NOMO-1 treated with dmso at 0.1 percent for 144 hours (cell line): ENCODE data around the gene GEMIN2.
"Not testable (repeated sequence)": the region's sequence is repeated elsewhere in the genome, so short reads cannot be mapped to it uniquely, and the experiment has no call there.

Experiments used
- DNase-seq: peaks from one replicate; lab custom pipeline; 2025; ENCODE audit not compliant: unreplicated experiment; lab: John Stamatoyannopoulos, UW

The GEMIN2 gene

GRCh38 chr14:39109893-39110715 is 4.0 kb upstream of the GEMIN2 start:
- no peak for DNase-seq

- no peak for DNase-seq
These were observed 444 bp upstream of the GEMIN2 start for GRCh38 chr14:39113685-39114072.

DNA sequence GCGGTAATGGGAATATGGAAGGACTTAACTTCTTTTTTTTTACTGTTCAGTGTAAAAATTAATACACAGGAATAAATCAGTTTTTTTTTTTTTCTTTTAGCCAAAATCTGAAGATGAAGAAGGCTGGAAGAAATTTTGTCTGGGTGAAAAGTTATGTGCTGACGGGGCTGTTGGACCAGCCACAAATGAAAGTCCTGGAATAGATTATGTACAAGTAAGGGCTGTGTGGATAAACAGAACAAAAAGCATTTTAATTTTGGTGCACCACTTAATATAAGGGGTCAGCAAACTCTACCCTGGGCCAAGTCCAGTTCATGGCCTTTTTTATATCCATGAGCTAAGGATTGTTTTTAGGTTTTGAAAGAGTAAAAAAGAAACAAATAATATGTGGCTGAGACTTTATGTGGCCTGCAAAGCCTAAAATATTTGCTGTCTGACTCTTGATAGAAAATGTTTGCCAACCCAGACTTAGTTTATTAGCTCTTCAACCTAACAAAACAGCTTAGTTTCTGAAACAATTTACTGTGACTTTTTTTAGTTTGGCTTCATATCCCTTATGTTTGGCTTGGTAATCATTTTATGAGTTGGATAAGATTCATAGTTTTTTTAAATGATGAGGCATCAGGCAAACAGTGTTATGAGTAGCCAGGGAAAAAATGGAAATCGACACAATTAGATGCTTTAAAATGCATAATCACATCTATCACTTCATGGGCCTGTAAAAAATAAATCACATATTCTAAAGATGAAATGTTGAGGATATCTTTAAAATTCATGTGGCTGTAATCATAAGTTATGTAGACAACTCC is 8.4 kb downstream of the GEMIN2 start:
- no peak for DNase-seq

GRCh38 chr14:39137835-39138234 is 23.7 kb downstream of the GEMIN2 start:
- DNase-seq, result not testable (repeated sequence)

GRCh38 chr14:39138440-39138839 is 24.3 kb downstream of the GEMIN2 start:
- DNase-seq, result no peak

- DNase-seq, result no peak
These were observed 26.0 kb downstream of the GEMIN2 start for GRCh38 chr14:39140170-39140569.

- not testable (repeated sequence) for DNase-seq
These were observed 27.5 kb downstream of the GEMIN2 start for GRCh38 chr14:39141623-39142022.

DNA sequence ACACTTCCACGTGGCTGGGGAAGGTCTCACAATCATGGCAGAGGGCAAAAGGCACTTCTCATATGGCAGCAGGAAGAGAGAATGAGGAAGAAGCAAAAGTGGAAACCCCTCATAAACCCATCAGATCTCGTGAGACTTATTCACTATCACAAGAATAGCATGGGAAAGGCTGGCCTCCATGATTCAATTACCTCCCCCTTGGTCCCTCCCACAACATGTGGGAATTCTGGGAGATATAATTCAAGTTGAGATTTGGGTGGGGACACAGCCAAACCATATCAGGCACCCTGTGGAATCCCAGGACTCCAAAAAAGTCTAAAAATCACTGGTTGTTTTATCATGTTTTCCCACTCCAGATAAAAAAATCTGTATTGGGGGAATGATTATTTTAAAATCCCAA is 29.1 kb downstream of the GEMIN2 start:
- DNase-seq, result not testable (repeated sequence)

DNA sequence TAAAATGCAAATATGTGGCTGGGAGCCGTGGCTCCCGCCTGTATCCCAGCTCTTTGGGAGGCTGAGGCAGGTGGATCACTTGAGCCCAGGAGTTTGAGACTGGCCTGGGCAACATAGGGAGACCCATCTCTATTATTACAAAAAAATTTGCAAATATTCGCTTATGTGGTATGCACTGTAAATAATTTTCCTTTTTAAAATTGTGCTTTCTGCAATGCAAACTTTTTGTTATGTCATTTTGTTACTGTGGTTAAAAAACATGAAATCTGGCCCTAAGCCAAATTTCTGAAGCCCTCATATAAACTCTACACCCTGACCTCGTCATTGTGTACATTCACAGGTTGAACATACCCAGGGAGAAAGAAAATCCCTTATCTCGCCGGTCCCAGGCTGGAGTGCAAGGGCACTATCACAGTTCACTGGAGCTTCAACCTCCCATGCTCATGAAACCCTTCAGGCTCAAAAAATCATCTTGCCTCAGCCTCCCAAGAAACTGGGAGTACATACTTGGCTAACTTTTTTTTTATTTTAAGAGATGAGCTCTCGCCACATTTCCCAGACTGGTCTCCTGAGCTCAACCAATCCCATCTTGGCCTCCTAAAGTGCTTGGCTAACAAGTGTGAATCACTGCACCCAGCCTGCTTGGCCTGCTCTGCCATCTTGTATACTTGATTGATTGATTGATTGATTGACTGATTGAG is 31.3 kb downstream of the GEMIN2 start:
- no peak for DNase-seq

- DNase-seq, result no peak
These were observed 40.6 kb downstream of the GEMIN2 start for GRCh38 chr14:39154594-39155189.

GRCh38 chr14:39157491-39157890 is 43.4 kb downstream of the GEMIN2 start:
- no peak for DNase-seq

DNA sequence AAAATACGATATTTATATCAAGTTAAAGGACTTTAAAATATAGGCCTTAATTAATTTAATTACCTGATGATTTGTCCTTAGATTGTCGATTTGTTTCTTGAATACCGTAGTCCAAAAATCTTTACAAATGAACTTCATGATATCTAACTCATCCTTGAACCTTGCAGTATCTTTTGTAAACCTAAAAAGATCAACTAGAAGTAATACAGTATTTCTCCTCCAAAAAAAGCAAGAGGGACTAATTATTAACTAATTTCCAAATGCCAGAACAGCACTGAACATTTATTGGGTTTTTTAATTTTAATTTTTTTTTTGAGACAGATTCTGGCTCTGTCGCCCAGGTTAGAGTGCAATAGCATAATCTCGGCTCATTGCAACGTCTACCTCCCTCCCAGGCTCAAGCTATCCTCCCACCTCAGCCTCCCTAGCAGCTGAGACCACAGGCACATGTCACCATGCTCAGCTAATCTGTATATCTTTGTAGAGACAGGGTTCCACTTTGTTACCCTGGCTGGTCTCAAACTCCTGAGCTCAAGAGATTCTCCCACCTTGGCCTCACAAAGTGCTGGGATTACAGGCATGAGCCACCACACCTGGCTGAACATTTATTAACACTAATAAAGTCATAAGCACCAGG is 44.2 kb downstream of the GEMIN2 start:
- no peak for DNase-seq

DNA sequence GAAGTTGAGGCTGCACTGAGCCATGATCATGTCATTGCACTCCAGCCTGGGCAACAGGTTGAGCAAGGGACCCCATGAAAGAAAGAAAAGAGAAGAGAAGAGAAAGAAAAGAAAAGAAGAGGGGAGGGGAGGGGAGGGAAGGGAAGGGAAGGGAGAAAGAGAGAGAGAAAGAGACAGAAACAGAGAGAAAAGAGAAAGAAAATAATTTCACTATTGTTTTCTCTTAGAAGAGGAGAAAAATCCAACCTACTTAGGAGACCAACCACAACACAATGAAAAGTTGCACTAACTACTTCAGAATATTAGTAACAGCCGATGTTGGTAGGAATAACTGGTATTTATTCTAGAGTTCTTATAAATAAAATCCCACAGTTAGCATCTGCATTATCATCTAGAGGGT is 46.4 kb downstream of the GEMIN2 start:
- no peak for DNase-seq

GRCh38 chr14:39167797-39168320 is 53.7 kb downstream of the GEMIN2 start:
- DNase-seq, result not testable (repeated sequence)

- DNase-seq, result no peak
These were observed 54.5 kb downstream of the GEMIN2 start for GRCh38 chr14:39168591-39168990.

GRCh38 chr14:39169541-39169900 is 55.4 kb downstream of the GEMIN2 start:
- DNase-seq, result no peak

DNA sequence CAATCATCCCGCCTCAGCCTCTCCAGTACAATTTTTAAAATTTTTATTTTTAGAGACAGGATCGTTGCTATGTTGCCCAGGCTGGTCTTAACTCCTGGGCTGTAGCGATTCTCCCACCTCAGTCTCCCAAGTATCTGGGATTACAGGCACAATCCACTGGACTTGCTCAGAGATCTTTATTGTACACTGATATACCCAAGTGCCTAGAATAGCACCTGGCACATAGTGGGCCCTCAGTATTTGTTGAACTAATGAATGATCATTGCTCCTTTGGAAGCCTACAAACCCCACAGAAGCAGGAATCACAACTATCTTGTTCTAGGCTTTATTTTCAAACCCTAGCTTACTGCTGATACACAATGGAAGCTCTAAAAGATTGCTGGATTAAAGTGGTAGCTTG is 59.1 kb downstream of the GEMIN2 start:
- no peak for DNase-seq

- DNase-seq, result peak; percentile 99
These were observed 60.7 kb downstream of the GEMIN2 start, which contains the start of gene PNN for GRCh38 chr14:39174560-39175444. Gene PNN (plus strand): TSS chr14:39175254. CDS start chr14:39175280, 26 bp downstream.

GRCh38 chr14:39175445-39176262 is 61.5 kb downstream of the GEMIN2 start:
- peak; percentile 17 for DNase-seq
